Glutamatergic neuron (in vitro differentiated cells): ENCODE measurements around the gene CAMKK2. TPM values are rescaled to one million over a fixed set of nuclear protein-coding genes. Genes with fewer than 3 reads are reported as not detected.

Source experiments
- DNase-seq: peaks from one replicate; pipeline ENCODE4 v3.0.0; 2022
- H3K27ac Mint-ChIP-seq: one replicate; pipeline ENCODE4 v1.8.0; 2020; ENCODE audit warnings: mild to moderate bottlenecking, mixed read lengths, inconsistent platforms; ENCODE audit not compliant: unreplicated experiment
- H3K27me3 Mint-ChIP-seq: one replicate; pipeline ENCODE4 v1.8.0; 2020; ENCODE audit warnings: mild to moderate bottlenecking, moderate library complexity, mixed read lengths, inconsistent platforms; ENCODE audit not compliant: unreplicated experiment
- H3K36me3 Mint-ChIP-seq: one replicate; pipeline ENCODE4 v1.8.0; 2020; ENCODE audit warnings: mild to moderate bottlenecking, mixed read lengths, inconsistent platforms; ENCODE audit not compliant: unreplicated experiment
- H3K4me1 Mint-ChIP-seq: one replicate; pipeline ENCODE4 v1.8.0; 2020; ENCODE audit warnings: mild to moderate bottlenecking, low read depth, mixed read lengths, inconsistent platforms; ENCODE audit not compliant: unreplicated experiment
- H3K4me3 Mint-ChIP-seq: one replicate; pipeline ENCODE4 v1.8.0; 2020; ENCODE audit warnings: mild to moderate bottlenecking, mixed read lengths, inconsistent platforms; ENCODE audit not compliant: unreplicated experiment
- H3K9me3 Mint-ChIP-seq: one replicate; pipeline ENCODE4 v1.8.0; 2020; ENCODE audit warnings: mild to moderate bottlenecking, moderate library complexity, mixed read lengths, inconsistent platforms; ENCODE audit not compliant: unreplicated experiment
- total RNA-seq: library from RNA; stranded (reverse); fragmentation: NEBNext Ultra II Directional; extraction: Animal tissue kit (Norgen Biotek cat#: 25700); gene quantifications from one replicate; pipeline ENCODE4 v1.2.1, GENCODE V29; 2021; ENCODE audit not compliant: unreplicated experiment
- TF ChIP-seq, protein P1 (sequence below): fragments of 200-600 bp; sonication (generic); IDR thresholded peaks from one replicate; pipeline ENCODE4 v1.5.0; 2021; ENCODE audit not compliant: partially characterized antibody, unreplicated experiment

The CAMKK2 gene
- total RNA-seq, 1 donor from 2014 or later = 50.2 TPM

DNA sequence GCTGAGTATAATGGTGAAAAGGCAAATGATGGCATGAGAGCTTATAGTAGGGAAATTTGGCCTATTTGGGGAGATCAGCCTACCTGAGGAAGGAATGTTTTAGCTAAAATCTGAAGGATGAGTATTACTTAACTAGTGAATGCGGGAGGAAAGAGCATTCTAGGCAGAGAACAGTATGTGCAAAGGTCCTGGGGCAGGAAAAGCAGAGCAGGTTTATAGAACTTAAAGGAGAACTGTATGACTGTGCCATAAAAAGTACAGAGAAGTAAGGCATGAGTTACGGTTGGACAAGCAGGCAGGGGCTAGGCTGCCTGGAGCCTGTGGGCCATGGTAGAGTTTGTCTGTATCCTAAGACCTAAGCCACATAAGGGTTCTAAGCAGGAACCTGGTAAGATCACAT lies 108.3 kb downstream of the CAMKK2 start:
- H3K4me1 Mint-ChIP-seq = no peaks in the 10 kb centered on the region

More for the DNA sequence above, 108.3 kb downstream of the CAMKK2 start:
- Mint-ChIP-seq H3K9me3 (no peaks in the 10 kb centered on the region), H3K4me3 (no peak overlapping the region), H3K36me3 (no peaks in the 10 kb centered on the region), H3K27me3 (peaks cover 2% of the 10 kb centered on the region), H3K27ac (no peak overlapping the region)
- no peak for DNase-seq
- TF ChIP-seq, protein P1, sequence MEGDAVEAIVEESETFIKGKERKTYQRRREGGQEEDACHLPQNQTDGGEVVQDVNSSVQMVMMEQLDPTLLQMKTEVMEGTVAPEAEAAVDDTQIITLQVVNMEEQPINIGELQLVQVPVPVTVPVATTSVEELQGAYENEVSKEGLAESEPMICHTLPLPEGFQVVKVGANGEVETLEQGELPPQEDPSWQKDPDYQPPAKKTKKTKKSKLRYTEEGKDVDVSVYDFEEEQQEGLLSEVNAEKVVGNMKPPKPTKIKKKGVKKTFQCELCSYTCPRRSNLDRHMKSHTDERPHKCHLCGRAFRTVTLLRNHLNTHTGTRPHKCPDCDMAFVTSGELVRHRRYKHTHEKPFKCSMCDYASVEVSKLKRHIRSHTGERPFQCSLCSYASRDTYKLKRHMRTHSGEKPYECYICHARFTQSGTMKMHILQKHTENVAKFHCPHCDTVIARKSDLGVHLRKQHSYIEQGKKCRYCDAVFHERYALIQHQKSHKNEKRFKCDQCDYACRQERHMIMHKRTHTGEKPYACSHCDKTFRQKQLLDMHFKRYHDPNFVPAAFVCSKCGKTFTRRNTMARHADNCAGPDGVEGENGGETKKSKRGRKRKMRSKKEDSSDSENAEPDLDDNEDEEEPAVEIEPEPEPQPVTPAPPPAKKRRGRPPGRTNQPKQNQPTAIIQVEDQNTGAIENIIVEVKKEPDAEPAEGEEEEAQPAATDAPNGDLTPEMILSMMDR = no peak

Other genes with a start within 250 kb of the CAMKK2 start
- not detected for gene P2RX7, start 163.8 kb downstream of the CAMKK2 start, total RNA-seq
- gene P2RX4, start 86.6 kb downstream of the CAMKK2 start, total RNA-seq = 3.7 TPM
- 86.0 TPM for gene ANAPC5, start 55.7 kb upstream of the CAMKK2 start, total RNA-seq
- gene RNF34, start 103.4 kb upstream of the CAMKK2 start, total RNA-seq = 63.7 TPM